CD4-positive, alpha-beta T cell treated with Interleukin-10 for 1 hour (primary cell): Measurements from ENCODE around the gene SYNE3.

Source experiments
- DNase-seq: peaks from one replicate; pipeline ENCODE4 v3.0.0-alpha.2; 2020

SYNE3 gene

GRCh38 chr14:95488376-95489213 lies 27.9 kb downstream of the SYNE3 start:
- DNase-seq: no peak

GRCh38 chr14:95487669-95488084 lies 28.8 kb downstream of the SYNE3 start:
- DNase-seq: no peak

DNA sequence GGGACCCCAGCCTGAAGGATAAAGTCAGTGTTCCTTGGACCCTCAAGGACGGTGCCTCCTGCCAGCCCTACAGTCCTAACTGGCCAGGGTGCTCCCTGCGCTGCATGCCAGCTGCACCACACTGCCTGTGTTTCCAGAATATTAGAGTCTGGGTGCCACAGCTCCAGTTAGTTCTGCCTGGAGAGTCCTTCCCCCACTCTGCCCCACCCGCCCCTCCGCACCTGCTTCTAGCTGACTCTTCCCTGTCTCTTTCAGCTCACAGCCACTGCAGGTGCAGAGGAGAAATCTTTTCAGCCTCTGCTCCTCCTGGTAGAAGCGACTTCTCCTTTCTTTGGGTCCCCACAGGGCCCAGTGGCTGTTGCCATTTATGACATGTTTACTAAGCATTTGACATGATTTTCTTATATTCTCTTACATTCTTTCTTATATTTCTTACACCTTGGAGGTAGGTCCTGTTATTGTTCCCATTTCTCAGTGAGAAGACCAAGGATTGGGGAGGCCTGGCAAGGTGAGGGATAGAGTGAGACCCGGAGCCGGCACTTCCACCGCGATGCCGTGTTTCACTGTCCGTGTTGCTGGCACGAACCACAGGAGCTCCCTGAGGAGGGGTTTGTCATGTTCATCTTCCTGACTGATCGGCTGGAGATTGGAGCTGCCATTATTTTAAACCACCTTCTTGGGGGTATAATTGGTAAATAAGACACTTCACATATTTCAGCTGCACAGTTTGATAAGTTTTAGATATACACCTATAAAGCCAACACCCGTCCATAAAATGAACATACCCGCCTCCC lies 29.4 kb downstream of the SYNE3 start:
- no peak for DNase-seq

GRCh38 chr14:95485222-95485819 lies 31.1 kb downstream of the SYNE3 start:
- DNase-seq: no peak

- no peak for DNase-seq
Observed at GRCh38 chr14:95484296-95484695, 32.2 kb downstream of the SYNE3 start.

GRCh38 chr14:95483309-95484165 lies 32.9 kb downstream of the SYNE3 start:
- no peak for DNase-seq

GRCh38 chr14:95482627-95483308 lies 33.7 kb downstream of the SYNE3 start:
- no peak for DNase-seq

- DNase-seq: no peak
Observed at GRCh38 chr14:95481391-95482022, 34.9 kb downstream of the SYNE3 start.

GRCh38 chr14:95480887-95481226 lies 35.6 kb downstream of the SYNE3 start:
- no peak for DNase-seq

DNA sequence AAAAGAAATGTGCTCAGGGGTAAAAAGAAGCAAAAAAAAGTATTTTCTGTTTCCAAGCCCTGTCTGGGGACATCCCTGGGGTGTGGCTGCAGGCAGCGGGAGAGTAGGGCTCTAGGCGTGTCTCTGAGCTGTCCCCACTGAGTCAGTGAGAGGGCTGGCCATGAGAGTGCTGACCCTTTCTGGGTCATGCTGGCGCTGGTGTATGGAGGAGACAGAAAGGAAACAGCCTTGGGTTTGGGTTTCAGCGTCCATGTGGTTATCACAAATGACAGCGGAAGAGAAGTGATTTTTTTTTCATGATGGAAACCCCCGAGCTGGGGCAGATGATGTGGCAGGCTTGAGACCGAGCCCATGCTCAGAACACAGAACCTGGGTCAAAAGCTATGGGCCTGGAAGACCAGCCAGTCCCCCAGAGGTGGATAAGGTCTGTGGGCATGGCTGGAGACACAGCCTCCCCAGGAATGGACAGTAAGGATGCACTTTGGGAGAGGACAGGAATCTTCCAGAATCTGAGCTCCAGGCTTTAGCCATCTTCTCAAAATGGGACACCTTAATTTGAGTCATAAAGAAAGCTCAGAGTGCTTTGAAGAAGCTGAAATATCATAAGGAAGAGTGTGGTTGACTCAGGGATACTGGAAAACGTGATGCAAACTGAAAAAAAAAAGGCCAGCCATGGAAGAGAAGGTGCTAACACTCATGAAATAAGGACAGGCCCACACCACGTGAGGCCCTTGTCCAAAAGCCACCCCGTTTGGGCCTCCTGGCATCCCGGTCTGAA lies 36.2 kb downstream of the SYNE3 start:
- DNase-seq: peak; percentile 60

DNA sequence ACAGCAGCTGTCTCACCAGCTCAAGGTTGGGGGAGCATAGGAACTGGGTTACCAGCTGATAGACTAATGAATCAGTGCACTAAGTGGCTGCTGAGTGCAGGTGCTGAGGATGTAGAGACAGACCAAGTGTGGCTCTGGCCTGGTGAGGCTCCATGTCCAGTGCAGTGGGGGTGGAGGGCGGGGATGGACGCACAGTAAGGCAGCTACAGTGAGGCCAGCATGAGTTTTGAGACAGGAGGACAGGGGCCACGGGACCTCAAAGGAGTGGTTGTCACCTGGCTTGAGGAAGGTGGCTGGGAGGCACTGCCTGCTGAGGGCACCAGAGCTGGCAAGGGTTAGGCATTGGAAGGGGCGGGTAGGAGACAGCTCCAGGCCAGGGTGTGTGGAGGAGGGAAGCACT lies 37.0 kb downstream of the SYNE3 start:
- no peak for DNase-seq

DNA sequence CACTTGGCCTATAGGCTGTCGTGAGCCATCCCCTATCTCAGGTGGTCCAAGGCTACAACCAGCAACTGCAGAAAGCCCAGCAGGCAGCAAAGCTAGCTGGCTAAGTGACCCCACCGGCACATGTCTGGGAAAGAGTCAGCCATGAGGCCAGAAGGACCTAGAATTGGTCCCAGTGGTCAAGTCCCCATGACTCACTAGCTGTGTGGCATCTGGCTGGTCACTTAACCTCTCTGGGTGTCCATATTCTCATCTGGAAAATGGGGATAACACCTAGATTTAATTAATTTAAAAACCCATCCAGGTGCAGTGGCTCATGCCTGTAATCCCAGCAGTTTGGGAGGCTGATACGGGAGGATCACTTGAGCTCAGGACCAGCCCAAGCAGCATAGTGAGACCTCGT lies 37.6 kb downstream of the SYNE3 start:
- no peak for DNase-seq

DNA sequence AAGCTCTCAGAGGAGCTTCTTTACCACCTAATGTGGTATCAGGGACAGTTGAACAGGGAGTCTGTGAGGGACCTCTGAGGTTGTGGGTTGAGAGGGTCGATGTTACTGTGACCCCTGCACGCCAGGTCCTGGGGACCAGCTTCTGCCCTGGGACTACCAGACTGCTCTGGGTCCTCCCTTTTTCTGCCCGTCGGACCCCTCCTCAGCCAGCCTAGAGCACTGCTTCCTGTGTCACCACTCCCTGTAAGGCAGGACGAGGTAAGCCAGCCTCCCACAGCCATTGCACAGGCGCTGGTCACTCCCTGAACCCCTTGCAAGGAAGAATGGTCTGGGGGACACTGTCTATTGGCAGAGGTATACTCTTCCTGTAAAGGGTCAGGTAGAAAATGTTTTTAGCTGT lies 38.1 kb downstream of the SYNE3 start:
- DNase-seq: no peak

DNA sequence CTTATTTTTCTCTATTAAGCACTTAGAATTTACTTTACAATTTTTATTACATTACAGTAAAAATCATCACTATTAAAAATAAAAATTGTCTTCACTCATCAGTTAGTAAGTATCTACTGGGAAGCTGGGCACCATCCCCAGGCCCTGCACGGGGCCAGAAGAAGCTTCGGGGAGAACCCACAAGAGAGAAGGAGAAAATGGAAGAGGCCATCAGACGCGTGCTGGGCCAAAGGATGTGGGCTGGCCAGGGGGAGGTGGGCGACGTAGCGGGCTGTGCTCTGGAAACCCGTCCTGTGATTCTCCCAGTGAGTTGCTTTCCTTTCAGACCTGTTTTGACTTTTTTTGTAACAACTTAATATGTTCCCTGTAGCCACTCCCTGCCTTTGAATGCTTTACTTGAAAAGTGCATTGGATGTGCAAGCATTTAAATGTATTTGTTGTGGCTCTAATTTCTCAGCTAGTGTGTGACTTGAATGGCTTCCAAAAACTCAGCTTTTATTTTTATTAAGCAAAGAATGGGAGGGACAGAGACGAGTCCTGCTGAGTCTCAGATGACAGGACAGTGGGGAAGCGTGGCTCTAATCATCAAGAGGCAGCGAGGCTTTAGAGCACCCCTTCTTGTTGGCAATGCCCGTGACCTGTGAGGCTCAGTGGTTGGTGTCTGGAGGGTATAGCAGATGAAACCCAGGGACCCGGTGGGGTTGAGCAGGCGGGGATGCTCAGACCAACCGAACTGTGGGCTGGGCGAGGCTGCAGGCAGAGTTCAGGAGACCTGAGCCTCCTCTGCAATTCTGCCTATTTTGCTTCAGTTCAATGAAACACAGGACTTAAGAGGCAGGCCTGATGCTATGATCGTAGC lies 38.8 kb downstream of the SYNE3 start:
- DNase-seq: no peak

- no peak for DNase-seq
Observed at GRCh38 chr14:95476747-95477146, 39.7 kb downstream of the SYNE3 start.

GRCh38 chr14:95475540-95476240 lies 40.8 kb downstream of the SYNE3 start:
- DNase-seq: no peak

GRCh38 chr14:95474941-95475340 lies 41.5 kb downstream of the SYNE3 start:
- no peak for DNase-seq

DNA sequence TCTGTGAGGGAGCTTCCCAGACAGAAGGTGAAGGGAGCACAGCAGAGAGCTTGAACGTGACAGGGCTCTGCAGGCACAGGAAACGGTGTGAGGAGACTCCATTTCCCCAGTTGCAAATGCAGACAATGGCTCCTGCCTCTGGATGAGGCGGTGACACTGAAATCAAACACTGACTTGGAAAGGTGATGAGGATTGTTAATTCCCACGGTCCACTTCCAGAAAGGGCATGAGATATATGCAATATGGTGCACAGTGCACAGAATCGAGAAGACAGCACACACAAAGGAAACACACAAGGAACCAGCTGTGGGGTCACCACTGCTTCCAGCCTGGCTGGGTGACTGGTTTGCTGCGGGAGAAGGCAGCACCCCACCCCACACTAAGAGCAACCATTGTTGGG lies 42.0 kb downstream of the SYNE3 start:
- DNase-seq: no peak

- no peak for DNase-seq
Observed at GRCh38 chr14:95472819-95473251, 43.6 kb downstream of the SYNE3 start.
